Thoracic aorta (tissue), 2 donors: ENCODE data around the gene NRAS. TPM values are rescaled to one million over a fixed set of nuclear protein-coding genes. Genes with fewer than 3 reads are reported as not detected.

Experiments used
- ATAC-seq: fragments of 150-250 bp; one replicate; pipeline ENCODE4 v1.8.0; 2017; ENCODE audit warnings: low read depth; ENCODE audit not compliant: insufficient number of reproducible peaks, low FRiP score
- DNase-seq: peaks from one replicate; pipeline ENCODE4 v3.0.0-alpha.2; 2020; ENCODE audit warnings: low spot score
- H3K27ac ChIP-seq, 2 donors: fragments of 200-600 bp; sonication (generic); 1 replicate in 1 of 2; 2 replicates in 1 of 2; pipeline ENCODE4 v1.5.1; 2016; ENCODE audit warnings: mild to moderate bottlenecking in 2 of 2, moderate library complexity in 2 of 2
- H3K27me3 ChIP-seq: fragments of 200-600 bp; sonication (generic); replicated peaks from 2 replicates; pipeline ENCODE4 v1.6.0; 2016; ENCODE audit warnings: mild to moderate bottlenecking; ENCODE audit not compliant: insufficient read depth
- H3K36me3 ChIP-seq: fragments of 200-600 bp; sonication (generic); one replicate; pipeline ENCODE4 v1.5.1; 2016
- H3K4me1 ChIP-seq, 2 donors: fragments of 200-600 bp; sonication (generic); 1 replicate in 1 of 2; 2 replicates in 1 of 2; pipeline versions ENCODE4 v1.5.1 to v1.6.0; 2016; ENCODE audit warnings: low read depth in 2 of 2, mild to moderate bottlenecking in 1 of 2; ENCODE audit not compliant: control insufficient read depth in 1 of 2
- H3K4me3 ChIP-seq: fragments of 200-600 bp; sonication (generic); 2 replicates; pipeline ENCODE4 v1.5.1; 2016; ENCODE audit warnings: mild to moderate bottlenecking
- H3K9me3 ChIP-seq: fragments of 200-600 bp; sonication (generic); 2 replicates; pipeline ENCODE4 v1.5.1; 2016
- CTCF ChIP-seq: fragments of 200-600 bp; sonication (generic); IDR thresholded peaks from one replicate; pipeline ENCODE4 v1.5.1; 2019; ENCODE audit warnings: antibody characterized with exemption
- total RNA-seq, 2 donors: library from RNA; depleted of rRNA; stranded (reverse); fragments of >200 nt; gene quantifications; one replicate each; pipeline versions ENCODE4 v1.1.0 to v1.2.3, GENCODE V29; 2016

The NRAS gene
- total RNA-seq = 10 to 100 TPM; 11.4 to 24.8 TPM

GRCh38 chr1:114716304-114717170 is at the start of gene NRAS:
Gene NRAS (minus strand): TSS chr1:114716771. CDS start chr1:114716160, 611 bp downstream.
- Histone ChIP-seq H3K27me3 (no peaks in the 10 kb centered on the region), H3K27ac (peak within 1 kb of the TSS; percentile 91 to 95), H3K4me1 (peaks cover 8 to 16% of the 10 kb centered on the region in 2 donors), H3K4me3 (peak within 1 kb of the TSS; percentile 94), H3K9me3 (no peaks in the 10 kb centered on the region), H3K36me3 (peaks cover 26% of the 10 kb centered on the region)
- peak; percentile 65 for ATAC-seq
- peak; percentile 82 for DNase-seq
- no peak for TF ChIP-seq CTCF

- peak; percentile 14 for TF ChIP-seq CTCF
- Histone ChIP-seq H3K27me3 (no peaks in the 10 kb centered on the region), H3K4me3 (no peak overlapping the region), H3K27ac (no peak overlapping the region), H3K36me3 (no peaks in the 10 kb centered on the region), H3K4me1 (no peaks in the 10 kb centered on the region), H3K9me3 (no peaks in the 10 kb centered on the region)
- DNase-seq (no peak), ATAC-seq (no peak)
These were observed 48.1 kb upstream of the NRAS start for GRCh38 chr1:114764689-114765088.

- Histone ChIP-seq H3K4me3 (peak overlapping the region; percentile 76), H3K27ac (peak overlapping the region; percentile 92 to 100), H3K9me3 (no peaks in the 10 kb centered on the region), H3K4me1 (peaks cover 28 to 42% of the 10 kb centered on the region in 2 donors), H3K27me3 (no peaks in the 10 kb centered on the region), H3K36me3 (no peaks in the 10 kb centered on the region)
- no peak for TF ChIP-seq CTCF
- no peak for DNase-seq
- ATAC-seq = no peak
These were observed 41.8 kb upstream of the NRAS start for GRCh38 chr1:114758256-114758832.

- peak within 1 kb of the TSS; percentile 76 for H3K4me3 ChIP-seq
- peaks cover 34 to 49% of the 10 kb centered on the region in 2 donors for H3K4me1 ChIP-seq
- DNase-seq (peak; percentile 92), ATAC-seq (peak; percentile 96)
- TF ChIP-seq CTCF = peak; percentile 24
- no peaks in the 10 kb centered on the region for H3K27me3 ChIP-seq
- H3K27ac ChIP-seq = peak within 1 kb of the TSS; percentile 92 to 100
- no peaks in the 10 kb centered on the region for H3K36me3 ChIP-seq
- H3K9me3 ChIP-seq = no peaks in the 10 kb centered on the region
These were observed 41.1 kb upstream of the NRAS start, which contains the start of gene CSDE1 for GRCh38 chr1:114757455-114758255. Gene CSDE1 (minus strand): TSS chr1:114757984. CDS start chr1:114739890, 18,094 bp downstream.
